Activated effector memory CD4-positive, alpha-beta T cell treated with Interleukin-2 at 50 U/mL for 16 hours (primary cell): ENCODE measurements around the gene GNS.
"Not testable (repeated sequence)": the region's sequence is repeated elsewhere in the genome, so short reads cannot be mapped to it uniquely, and the experiment has no call there.

Source experiments
- DNase-seq: peaks from one replicate; pipeline ENCODE4 v3.0.0-alpha.2; 2020

Gene GNS

DNA sequence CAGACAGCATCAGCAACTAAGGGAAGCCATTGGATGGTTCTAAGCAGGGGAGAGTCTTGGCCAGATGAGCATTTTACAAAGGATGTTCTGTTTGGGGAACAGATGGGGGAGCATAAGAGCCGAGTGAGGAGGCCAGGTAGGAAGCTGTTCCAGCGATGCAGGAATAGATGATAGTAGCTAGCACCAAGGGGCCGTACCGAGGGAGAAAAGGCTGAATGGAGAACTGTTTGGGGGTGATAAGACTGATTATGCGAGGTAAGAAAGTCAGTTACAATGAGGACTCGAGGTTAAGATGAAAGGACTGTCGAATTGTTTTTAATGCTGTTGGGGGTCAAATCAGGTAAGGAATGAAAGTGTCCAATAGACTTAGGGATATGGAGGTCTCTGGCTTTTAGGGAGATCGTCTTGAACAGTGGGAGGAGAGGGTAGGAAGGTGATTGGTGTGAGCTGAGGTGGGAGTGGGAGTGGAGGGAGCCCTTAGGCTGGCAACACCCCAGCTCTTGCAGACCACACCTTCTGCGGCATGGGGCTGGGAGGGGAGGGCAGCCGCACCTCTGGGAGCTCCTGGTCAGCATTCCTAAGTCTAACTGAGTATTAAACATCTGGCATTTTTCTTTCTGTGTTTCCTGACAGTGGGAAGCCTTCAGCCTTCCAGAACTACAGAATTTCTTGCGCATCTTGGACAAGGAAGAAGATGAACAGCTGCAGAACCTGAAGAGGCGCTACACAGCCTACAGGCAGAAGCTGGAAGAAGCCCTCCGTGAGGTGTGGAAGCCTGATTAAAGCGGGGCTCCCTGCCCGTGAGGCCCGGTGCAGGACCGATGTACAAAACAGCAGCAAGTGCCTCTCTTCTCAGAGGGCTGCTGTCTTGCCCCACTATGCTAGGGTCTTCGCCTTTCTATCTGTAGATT, 64.8 kb downstream of the GNS start:
- no peak for DNase-seq

DNA sequence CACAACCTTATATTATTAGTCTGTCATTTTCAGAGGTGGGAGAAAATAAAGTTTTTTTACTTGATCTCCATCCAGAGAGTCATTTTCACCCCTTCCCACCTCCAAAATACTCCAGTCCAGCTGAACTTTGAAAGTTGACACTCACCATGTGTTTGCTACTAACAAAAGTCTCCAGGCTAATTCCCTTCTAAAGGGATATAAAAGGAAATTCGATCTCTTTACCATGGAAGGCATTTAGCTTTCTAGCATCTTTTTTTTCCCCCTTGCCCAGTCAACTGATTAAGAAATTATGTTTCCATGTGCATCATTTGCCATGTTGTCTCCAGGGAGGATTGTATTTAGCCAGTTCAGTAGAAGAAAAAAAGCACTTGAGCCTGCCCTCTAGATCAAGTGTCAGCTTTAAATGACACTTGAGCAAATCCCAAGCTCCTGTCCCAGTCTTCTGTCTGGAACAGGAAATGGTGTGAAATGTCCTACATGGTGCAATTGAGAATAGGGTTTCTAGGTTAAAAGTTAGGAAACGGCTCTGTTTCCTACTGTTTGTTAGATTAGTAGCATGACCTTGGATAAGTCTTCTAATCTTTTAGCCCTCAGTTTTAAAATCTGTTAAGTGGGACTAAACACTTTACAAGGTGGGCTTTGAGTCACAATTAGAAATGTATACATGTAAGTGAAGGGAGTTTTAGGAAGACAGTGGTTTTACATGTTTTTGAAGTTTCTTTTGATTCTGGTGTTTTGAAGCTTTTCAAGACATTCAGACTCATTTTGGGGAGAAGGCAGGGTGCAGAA, 67.2 kb downstream of the GNS start:
- DNase-seq, result no peak

DNA sequence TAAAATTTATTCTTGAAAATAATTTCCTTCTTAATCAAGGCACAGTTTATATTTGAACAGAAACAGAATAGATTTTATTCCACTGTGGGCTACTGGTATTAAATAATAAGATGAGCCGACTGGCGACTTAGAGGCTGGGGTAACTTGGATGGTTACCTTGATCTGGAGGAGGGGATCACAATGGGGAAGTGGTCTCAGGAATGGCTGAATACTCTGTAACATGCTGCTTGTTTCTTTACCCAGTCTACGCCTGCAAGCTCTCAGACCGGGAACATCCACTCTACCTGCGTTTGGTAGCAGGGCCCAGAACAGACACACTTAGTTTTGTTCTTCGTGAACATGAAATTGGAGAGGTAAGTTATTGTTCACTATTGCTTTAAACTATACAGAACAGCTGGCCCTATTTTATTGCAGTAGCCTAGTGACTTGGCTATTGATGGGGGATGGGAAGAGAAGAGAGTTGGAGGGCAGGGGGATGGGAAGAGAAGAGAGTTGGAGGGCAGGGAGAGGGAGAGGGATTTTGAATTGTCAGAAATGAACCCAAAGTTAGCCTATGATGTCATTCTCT, 67.9 kb downstream of the GNS start:
- DNase-seq, result no peak

DNA sequence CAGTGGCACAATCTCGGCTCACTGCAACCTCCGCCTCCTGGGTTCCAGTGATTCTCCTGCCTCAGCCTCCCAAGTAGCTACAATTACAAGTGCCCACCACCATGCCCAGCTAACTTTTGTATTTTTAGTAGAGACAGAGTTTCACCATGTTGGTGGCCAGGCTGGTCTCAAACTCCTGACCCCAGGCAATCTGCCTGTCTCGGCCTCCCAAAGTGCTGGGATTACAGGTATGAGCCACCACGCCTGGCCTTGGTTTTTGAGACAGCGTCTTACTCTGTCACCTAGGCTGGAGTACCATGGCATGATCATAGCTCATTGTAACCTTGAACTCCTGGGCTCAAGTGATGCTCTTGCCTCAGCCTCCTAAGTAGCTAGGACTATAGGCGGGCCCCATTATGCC, 69.0 kb downstream of the GNS start:
- DNase-seq, result not testable (repeated sequence)

DNA sequence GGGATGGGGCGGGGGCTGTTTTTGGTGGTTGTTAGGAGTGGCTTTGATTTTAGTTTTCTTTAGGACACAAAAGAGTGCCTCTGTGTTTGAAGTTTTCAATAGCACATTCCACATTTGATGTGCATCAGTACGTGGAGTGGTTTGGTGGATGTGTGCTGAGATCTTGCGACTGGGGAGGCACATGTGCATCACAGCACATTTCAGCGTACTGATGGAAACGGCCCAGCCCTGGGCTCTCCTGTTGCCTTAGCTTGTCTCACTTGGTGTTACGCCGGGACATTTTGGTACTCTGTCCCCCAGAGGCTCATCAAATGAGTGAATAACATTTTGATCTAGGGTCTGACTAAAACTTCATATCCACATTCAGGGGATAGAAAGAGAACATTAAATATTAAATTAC, 70.5 kb downstream of the GNS start:
- DNase-seq, result no peak

DNA sequence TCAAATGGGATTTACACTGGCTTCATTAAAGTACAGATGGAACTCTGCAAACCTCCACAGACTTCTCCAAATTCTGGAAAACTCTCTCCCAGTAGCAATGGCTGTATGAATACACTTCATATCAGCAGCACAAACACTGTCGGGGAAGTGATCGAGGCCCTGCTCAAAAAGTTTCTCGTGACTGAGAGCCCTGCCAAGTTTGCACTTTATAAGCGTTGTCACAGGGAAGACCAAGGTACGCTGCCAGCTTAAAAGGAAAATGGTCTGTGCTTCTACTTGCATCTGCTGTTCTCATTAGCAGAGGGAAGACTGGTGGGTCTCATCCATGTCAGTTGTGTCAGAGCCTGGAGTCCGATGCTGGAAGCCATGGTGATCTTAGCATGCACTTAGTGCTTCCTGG, 71.0 kb downstream of the GNS start:
- DNase-seq, result no peak

DNA sequence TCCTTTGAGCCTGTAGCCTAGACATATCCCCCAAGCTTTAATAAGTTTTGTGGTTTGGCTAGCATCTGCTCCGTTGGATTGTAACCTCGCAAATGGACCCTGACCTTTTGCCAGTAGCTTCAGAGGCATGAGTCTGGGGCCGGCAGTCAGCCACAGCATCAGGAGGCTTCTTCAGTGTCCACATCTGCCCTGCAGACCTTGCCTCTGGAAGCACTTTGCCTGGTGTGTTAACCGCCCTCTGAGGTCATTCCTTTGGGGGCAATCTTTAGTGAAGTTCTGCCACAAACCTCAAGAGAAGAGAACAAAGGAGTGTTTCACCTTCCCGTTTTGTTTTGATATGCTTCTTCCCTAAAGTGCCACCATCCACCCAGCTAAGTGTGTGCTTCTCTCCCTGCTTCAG, 71.4 kb downstream of the GNS start:
- no peak for DNase-seq

DNA sequence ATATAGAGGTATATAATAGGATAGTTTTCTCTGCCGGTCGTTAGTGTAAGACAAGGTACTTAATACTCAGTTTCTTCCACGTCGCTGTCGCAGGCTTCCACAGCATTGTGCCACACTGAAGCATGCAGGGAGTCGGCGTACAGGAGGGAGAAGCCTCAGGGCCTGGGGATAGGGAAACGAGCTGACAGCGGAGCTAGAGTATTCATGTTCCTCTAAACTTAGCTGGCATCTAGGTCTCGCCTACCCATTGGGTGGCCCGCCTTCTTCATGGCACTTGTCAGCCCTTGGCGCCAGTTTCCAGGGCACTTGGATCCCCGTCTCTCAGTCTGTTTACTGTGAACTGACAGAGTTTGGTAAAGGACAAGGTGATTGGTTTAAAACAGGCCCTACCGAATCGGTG, 73.6 kb downstream of the GNS start:
- no peak for DNase-seq

DNA sequence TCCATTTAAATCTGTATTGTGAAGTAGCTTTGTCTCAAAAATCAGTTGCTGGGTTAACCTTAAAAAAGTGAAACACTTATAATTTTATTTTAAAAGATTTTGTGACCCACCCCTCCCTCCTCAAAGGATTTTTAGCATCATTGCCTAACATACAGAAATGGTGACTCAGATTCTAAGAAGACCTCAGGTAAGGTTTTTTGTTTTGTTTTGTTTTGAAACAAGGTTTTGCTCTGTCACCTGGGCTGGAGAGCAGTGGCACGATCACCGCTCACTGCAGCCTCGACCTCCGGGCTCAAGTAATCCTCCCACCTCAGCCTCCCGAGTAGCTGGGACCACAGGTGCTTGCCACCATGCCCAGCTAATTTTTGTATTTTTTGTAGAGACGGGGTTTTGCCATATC, 74.2 kb downstream of the GNS start:
- no peak for DNase-seq

DNA sequence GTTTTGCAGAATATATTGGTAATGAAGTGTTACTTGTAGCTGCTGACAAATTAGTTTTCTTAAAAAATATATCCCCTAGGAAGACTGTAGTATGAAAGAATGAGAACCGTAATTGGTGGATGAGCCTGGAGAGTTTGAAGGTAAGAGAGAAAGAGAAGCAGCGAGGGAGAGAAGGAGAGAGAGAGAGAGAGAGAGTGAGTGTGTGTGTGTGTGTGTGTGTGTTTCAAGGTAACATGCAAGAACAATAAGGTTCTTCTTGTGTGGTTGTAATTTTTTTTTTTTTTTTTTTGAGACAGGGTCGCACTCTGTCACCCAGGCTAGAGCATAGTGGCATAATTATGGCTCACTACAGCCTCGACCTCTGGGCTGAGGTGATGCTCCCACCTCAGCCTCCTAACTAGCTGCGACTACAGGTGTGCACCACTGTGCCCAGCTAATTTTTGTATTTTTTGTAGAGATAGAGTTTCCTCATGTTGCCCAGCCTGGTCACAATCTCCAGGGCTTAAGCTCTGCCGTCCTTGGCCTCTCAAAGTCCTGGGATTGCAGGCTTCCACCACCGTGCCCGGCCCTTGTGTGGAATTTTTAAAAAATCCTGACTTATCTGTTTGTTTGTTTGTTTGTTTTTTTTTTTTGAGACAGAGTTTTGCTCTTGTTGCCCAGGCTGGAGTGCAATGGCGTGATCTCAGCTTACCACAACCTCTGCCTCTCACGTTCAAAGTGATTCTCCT, 75.2 kb downstream of the GNS start:
- DNase-seq, result no peak

DNA sequence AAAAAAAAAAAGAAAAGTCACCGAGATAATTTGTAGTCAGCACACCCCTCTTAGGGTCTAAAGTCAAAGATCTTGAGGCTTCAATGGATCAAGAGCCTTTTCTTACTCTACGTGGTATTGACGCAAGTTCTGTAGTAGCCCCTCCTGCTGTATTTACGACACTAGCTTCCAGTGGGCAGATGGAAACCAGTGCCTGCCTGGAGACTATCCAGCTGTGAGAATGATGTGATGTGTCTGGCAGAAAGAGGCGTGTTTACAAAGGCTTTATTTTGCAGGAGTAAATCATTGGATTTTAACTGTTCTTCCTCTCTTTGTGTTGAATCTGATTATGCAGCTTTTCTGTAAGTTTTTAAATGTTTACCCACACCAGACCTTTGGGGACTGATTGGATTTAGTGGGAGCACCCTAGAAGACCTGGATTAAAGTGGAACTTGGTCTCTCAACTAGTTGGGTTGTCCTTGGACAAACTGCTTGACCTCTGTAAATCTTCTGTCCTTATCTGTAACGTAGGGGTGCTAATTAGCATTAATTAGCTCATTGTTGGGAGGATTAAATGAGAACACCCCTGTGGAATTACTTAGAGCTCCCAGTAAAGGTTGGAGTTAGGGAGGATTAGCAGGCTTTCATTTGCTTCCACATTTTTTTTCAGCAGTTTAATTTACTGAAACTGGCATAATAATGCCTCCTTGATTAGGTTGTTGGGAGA, 76.5 kb downstream of the GNS start:
- no peak for DNase-seq

DNA sequence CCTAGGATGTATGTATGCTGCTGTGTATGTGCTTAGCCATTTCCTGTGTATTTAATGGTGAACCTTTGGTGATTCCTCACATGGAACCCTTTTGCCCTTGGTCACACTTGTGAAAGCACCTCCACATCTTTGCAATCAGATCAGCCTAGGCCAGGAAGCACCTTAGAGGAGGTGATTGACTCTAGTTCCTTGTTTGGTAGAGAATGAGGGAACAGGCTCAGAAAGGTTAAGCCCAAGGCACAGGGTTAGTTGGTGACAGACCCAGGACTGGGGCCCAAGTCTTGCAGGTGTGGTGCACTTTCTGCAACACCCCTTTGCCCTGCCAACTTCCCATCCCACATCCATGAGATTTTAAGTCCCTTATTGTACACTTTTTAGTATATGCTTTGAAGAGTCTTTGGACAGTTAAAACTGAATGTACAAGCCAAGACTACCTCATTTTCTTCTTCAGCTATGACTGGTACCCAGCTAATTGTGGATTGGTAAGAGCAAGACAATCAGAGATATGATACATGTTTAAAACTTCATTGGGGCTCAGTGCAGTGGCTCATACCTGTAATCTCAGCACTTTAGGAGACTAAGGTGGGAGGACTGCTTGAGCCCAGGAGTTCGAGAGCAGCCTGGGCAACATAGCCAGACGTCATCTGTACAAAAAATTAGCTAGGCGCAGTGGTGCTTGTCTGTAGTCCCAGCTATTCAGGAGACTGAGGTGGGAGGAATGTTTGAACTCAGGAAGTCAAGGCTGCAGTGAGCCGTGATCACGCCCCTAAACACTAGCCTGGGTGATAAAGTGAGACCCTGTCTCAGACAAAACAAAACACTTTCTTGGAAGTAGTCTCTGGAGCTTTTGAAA, 77.8 kb downstream of the GNS start:
- no peak for DNase-seq

DNA sequence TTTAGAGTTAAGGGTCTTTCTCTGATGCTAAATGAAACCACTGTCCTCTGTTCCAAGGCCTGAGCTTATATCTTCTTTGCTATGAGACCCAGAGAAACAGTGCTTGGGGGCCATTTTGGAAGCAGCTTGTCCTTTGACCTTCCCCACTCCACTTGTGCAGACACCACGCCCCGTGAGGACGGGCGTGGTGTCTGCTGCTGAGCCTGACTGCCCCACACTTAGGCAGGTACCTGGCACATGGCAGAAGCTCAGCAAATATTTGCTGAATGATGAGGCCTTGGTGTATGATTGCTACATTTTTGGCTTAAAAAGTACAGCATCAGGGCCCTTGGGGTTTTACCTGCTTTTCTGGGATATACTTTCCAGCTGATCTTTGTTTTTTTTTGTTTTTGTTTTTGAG, 79.0 kb downstream of the GNS start:
- no peak for DNase-seq

DNA sequence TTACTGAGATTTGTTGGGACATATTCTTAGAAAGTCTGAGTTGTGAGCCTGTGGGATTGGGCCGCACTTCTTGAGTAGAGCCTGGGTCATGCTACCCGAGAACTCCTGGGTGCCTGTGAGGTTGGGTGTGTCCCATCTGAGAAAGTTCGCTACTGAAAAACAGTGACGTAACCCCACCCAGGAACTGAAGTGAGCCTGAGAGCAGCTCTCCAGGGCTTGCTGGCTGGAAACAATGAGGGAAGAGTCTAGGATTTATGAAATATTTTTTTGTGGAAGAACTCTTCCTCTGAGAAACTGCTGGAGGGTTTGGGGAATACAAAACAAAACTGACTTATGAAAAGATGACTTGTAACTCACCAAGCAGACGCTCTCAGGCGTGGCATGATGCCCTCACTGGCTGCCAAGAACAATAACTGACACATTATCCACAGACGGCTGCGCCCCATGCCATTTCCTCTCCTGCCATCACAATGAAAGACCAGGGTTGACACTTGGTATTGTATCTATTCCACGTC, 79.7 kb downstream of the GNS start:
- DNase-seq, result peak; percentile 65

DNA sequence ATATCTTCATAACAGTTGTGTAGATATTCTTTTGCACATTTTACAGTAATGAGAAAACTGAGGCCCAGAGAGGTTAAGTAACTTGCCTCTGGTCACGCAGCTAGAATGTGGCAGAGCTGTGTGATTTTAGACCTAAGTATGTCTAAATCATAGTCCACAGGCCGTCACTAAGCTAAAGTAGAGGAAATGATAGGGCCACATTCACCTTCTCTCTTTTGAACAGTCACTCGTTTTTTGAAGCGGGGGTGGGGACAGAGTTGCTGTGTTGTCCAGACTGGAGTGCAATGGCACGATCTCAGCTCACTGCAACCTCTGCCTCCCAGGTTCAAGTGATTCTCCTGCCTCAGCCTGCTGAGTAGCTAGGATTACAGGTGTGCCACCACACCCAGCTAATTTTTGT, 80.4 kb downstream of the GNS start:
- DNase-seq, result no peak

DNA sequence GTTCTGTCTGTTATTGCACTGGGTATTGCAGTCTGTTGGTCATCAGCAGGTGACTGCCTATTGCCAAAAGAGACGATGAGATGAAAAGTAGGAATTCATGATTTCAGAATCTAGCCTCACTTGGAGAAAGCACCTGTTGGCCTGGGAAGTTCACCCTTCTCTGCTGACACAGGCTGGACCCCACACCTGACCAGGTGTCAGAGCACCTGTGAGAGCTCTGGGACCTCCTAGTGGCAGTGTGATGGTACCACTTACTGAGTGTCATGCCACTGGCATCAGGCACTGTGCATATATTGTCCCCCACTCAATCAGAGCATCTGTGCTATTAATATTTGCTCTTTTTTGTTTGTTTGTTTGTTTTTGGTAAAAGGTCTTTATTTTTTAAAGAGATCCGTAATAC, 81.0 kb downstream of the GNS start:
- no peak for DNase-seq

DNA sequence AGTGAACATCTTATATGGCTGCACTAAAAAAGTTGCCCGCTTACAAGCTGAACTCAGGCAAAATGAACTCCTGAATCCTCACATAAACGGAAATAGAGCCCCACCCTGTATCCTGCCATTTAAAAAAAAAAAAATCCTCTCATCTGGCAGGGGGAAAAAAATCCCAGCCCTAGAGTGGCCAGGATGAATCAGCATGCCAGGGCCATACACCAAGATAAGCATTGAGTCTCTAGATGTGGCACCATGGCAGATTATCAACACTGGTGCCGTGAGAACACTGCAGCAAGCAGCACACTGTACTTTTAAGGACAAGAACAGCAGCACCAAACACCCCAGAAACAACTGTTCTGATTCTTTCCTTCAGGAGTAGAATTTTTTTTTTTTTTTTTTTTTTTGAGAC, 83.4 kb downstream of the GNS start:
- no peak for DNase-seq

DNA sequence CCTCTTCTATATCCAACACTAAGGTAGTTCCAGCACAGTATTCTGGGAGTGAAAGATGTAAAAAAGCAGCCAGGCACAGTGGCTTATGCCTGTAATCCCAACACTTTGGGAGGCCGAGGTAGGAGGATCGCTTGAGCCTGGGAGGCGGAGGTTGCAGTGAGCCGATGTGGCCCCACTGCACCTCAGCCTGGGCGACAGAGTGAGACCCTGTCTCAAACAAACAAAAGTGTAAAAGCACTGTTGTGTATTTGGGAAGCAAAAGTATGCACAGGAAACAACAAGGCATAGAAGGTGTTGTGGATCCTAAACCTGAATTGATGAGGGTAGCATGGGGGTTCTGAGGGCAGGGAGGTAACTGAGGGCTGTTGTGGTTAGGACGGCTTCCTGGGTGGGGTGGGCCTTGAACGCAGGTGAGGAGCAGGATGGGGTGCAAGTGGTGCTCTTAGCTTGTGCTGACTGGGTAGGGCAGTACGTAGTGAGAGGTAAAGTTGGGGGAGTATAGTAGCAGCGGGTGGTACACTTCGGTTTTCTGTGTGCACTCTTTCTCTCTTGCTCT, 84.8 kb downstream of the GNS start:
- peak; percentile 68 for DNase-seq

DNA sequence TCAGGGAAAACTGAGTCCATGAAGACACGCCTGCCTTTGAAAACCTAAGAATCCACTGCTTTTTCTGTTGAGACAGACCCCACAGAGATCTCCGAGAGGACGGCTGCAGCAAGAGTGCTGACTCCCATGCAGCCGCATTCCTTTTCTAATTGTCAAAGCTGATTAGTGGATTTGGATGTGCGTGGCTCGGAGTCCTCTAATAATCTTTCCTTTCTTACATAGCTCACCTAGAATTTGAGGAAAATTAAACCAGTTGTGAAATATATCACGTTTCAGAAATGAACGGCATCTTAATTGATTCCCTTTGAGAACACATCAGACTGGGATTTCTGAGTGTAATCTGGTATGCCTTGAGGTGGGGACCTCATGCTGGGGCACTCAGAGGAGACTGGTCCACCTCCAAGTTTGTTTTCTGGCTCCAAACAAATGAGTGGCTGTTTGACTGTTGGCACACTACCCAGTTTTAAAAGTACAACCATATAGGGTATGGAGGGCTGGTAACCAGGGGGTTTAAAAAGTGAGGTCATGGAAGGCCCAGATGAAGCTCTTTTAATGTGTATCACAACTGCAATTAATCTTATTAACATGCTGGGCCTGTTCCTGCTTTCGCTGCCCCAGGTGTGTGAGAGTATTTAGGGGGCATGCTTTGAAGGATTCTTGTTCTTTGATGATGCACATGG, 85.6 kb downstream of the GNS start:
- DNase-seq, result no peak

DNA sequence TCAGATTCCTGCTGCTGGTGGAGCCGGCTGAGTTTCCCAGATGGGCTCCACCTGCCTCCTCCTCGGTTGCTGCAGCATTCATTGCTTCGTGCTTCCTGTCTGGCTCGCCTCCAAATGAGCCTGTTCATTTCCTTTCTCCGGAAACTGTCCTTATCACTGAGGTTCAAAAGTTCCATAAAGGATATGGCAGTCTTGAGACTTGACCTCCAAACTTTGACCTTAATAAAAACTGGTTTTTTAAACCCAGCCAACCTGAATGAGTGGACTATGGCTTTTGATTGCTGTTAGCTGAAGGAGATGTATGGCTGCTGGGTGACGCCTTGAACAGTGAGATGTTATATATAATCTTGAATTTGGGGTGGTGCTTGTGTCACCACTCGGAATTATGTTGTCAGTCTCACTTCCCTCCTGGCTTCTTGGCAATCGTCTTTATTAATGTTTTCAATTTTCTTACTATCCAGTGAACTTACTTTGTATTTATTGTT, 86.2 kb downstream of the GNS start:
- DNase-seq, result no peak
